ENCODE measurements around the gene ITGA7.

The ITGA7 gene

GRCh38 chr12:55715169-55715764 is 7.6 kb upstream of the ITGA7 start:
- H3K23ac ChIP-seq (ENCODE audit: low read length in 2 of 2), result no peak overlapping the region
- H2AFZ ChIP-seq (ENCODE audit: low read depth, low read length), result peak overlapping the region; percentile 3

GRCh38 chr12:55713721-55714120 is 6.0 kb upstream of the ITGA7 start:
- Histone ChIP-seq H2AFZ (ENCODE audit: low read depth, low read length) (no peak overlapping the region), H3K4me3 (ENCODE audit: insufficient read depth in 1 of 2, low read depth in 1 of 2, low read length in 2 of 2) (no peak overlapping the region), H3K4me1 (ENCODE audit: control insufficient read depth, insufficient read depth, low read depth, low read length) (peaks cover 21% of the 10 kb centered on the region), H3K79me1 (replicated peaks; ENCODE audit: low read length, poor library complexity, severe bottlenecking) (peaks cover 5% of the 10 kb centered on the region), H3K18ac (ENCODE audit: low read depth in 1 of 2, low read length in 2 of 2) (no peak overlapping the region), H2BK120ac (ENCODE audit: low read depth, low read length) (no peak overlapping the region), H3K23ac (ENCODE audit: low read length in 2 of 2) (no peak overlapping the region), H2AK5ac (ENCODE audit: low read length, severe bottlenecking) (no peak overlapping the region), H4K8ac (ENCODE audit: low read length) (no peak overlapping the region), H3K9me3 (ENCODE audit: control insufficient read depth, low read length) (no peaks in the 10 kb centered on the region), H3K27me3 (ENCODE audit: control insufficient read depth in 1 of 2, insufficient read depth in 1 of 2, low read length in 2 of 2) (peaks cover 0 to 30% of the 10 kb centered on the region in 2 experiments), H3K27ac (ENCODE audit: low read length, poor library complexity, severe bottlenecking) (no peak overlapping the region), H3K9ac (ENCODE audit: low read length) (peak overlapping the region; percentile 78), H3K4ac (ENCODE audit: low read depth in 1 of 2, low read length in 2 of 2) (no peak overlapping the region), H3K4me2 (ENCODE audit: low read length, poor library complexity, severe bottlenecking) (no peak overlapping the region), H3K14ac (ENCODE audit: low read length in 2 of 2) (no peak overlapping the region), H3K36me3 (ENCODE audit: control insufficient read depth in 1 of 2, insufficient read depth in 2 of 2, low read depth in 1 of 2, low read length in 2 of 2) (no peaks in the 10 kb centered on the region), H2BK5ac (ENCODE audit: low read depth, low read length, poor library complexity, severe bottlenecking) (no peak overlapping the region), H4K91ac (ENCODE audit: low read length) (no peak overlapping the region), H2BK15ac (ENCODE audit: low read depth, poor library complexity, severe bottlenecking) (no peak overlapping the region), H2BK12ac (ENCODE audit: low read length in 2 of 2) (no peak overlapping the region)
- no peak for DNase-seq
- 88% methylated on average over 1 of the region's 2 CpGs for WGBS

More at GRCh38 chr12:55715169-55715764, 7.6 kb upstream of the ITGA7 start:
- H3K9me3 ChIP-seq (ENCODE audit: control insufficient read depth, low read length), result no peaks in the 10 kb centered on the region
- H3K14ac ChIP-seq (ENCODE audit: low read length in 2 of 2), result no peak overlapping the region
- DNase-seq, result no peak
- peaks cover 8% of the 10 kb centered on the region for H3K79me1 ChIP-seq (replicated peaks; ENCODE audit: low read length, poor library complexity, severe bottlenecking)
- H3K4me1 ChIP-seq (ENCODE audit: control insufficient read depth, insufficient read depth, low read depth, low read length), result peaks cover 32% of the 10 kb centered on the region
- peak overlapping the region; percentile 85 for H3K4me2 ChIP-seq (ENCODE audit: low read length, poor library complexity, severe bottlenecking)
- H4K8ac ChIP-seq (ENCODE audit: low read length), result peak overlapping the region; percentile 98
- H2BK5ac ChIP-seq (ENCODE audit: low read depth, low read length, poor library complexity, severe bottlenecking), result no peak overlapping the region
- H2AK5ac ChIP-seq (ENCODE audit: low read length, severe bottlenecking), result peak overlapping the region; percentile 74
- peaks cover 0 to 18% of the 10 kb centered on the region in 2 experiments for H3K27me3 ChIP-seq (ENCODE audit: control insufficient read depth in 1 of 2, insufficient read depth in 1 of 2, low read length in 2 of 2)
- peak overlapping the region in 1 of 2 experiments; percentile 78 for H3K4me3 ChIP-seq (ENCODE audit: insufficient read depth in 1 of 2, low read depth in 1 of 2, low read length in 2 of 2)
- H3K4ac ChIP-seq (ENCODE audit: low read depth in 1 of 2, low read length in 2 of 2), result peak overlapping the region in 1 of 2 experiments; percentile 2
- H3K18ac ChIP-seq (ENCODE audit: low read depth in 1 of 2, low read length in 2 of 2), result peak overlapping the region; percentile 6 to 81
- H2BK120ac ChIP-seq (ENCODE audit: low read depth, low read length), result peak overlapping the region; percentile 6
- peak overlapping the region in 1 of 2 experiments; percentile 73 for H2BK12ac ChIP-seq (ENCODE audit: low read length in 2 of 2)
- 95% methylated on average over 6 of the region's 7 CpGs for WGBS
- peaks cover 0 to 3% of the 10 kb centered on the region in 2 experiments for H3K36me3 ChIP-seq (ENCODE audit: control insufficient read depth in 1 of 2, insufficient read depth in 2 of 2, low read depth in 1 of 2, low read length in 2 of 2)
- peak overlapping the region; percentile 92 for H3K9ac ChIP-seq (ENCODE audit: low read length)
- peak overlapping the region; percentile 98 for H3K27ac ChIP-seq (ENCODE audit: low read length, poor library complexity, severe bottlenecking)
- H2BK15ac ChIP-seq (ENCODE audit: low read depth, poor library complexity, severe bottlenecking), result no peak overlapping the region
- peak overlapping the region; percentile 25 for H4K91ac ChIP-seq (ENCODE audit: low read length)

GRCh38 chr12:55712700-55713415 is 5.2 kb upstream of the ITGA7 start:
- no peaks in the 10 kb centered on the region for H3K79me1 ChIP-seq (replicated peaks; ENCODE audit: low read length, poor library complexity, severe bottlenecking)

GRCh38 chr12:55711786-55712553 is 4.3 kb upstream of the ITGA7 start:
- H2AK5ac ChIP-seq (ENCODE audit: low read length, severe bottlenecking), result no peak overlapping the region
- no peak overlapping the region for H2BK15ac ChIP-seq (ENCODE audit: low read depth, poor library complexity, severe bottlenecking)
- no peak overlapping the region for H3K4ac ChIP-seq (ENCODE audit: low read depth in 1 of 2, low read length in 2 of 2)
- no peak overlapping the region for H2BK12ac ChIP-seq (ENCODE audit: low read length in 2 of 2)
- H2BK5ac ChIP-seq (ENCODE audit: low read depth, low read length, poor library complexity, severe bottlenecking), result no peak overlapping the region
- no peak overlapping the region for H2AFZ ChIP-seq (ENCODE audit: low read depth, low read length)
- H3K36me3 ChIP-seq (ENCODE audit: control insufficient read depth in 1 of 2, insufficient read depth in 2 of 2, low read depth in 1 of 2, low read length in 2 of 2), result no peaks in the 10 kb centered on the region
- H3K27ac ChIP-seq (ENCODE audit: low read length, poor library complexity, severe bottlenecking), result no peak overlapping the region
- peak overlapping the region; percentile 78 for H3K9ac ChIP-seq (ENCODE audit: low read length)
- H4K8ac ChIP-seq (ENCODE audit: low read length), result no peak overlapping the region
- peaks cover 0 to 45% of the 10 kb centered on the region in 2 experiments for H3K27me3 ChIP-seq (ENCODE audit: control insufficient read depth in 1 of 2, insufficient read depth in 1 of 2, low read length in 2 of 2)
- no peaks in the 10 kb centered on the region for H3K79me1 ChIP-seq (replicated peaks; ENCODE audit: low read length, poor library complexity, severe bottlenecking)
- no peak overlapping the region for H3K4me2 ChIP-seq (ENCODE audit: low read length, poor library complexity, severe bottlenecking)
- peaks cover 20% of the 10 kb centered on the region for H3K4me1 ChIP-seq (ENCODE audit: control insufficient read depth, insufficient read depth, low read depth, low read length)
- no peak overlapping the region for H3K18ac ChIP-seq (ENCODE audit: low read depth in 1 of 2, low read length in 2 of 2)
- no peak overlapping the region for H3K14ac ChIP-seq (ENCODE audit: low read length in 2 of 2)
- peak overlapping the region in 1 of 2 experiments; percentile 66 for H3K4me3 ChIP-seq (ENCODE audit: insufficient read depth in 1 of 2, low read depth in 1 of 2, low read length in 2 of 2)
- no peak for DNase-seq
- no peak overlapping the region for H3K23ac ChIP-seq (ENCODE audit: low read length in 2 of 2)
- H4K91ac ChIP-seq (ENCODE audit: low read length), result no peak overlapping the region
- 76% methylated on average over 4 of the region's 4 CpGs for WGBS
- no peak overlapping the region for H2BK120ac ChIP-seq (ENCODE audit: low read depth, low read length)
- H3K9me3 ChIP-seq (ENCODE audit: control insufficient read depth, low read length), result no peaks in the 10 kb centered on the region

More at GRCh38 chr12:55712700-55713415, 5.2 kb upstream of the ITGA7 start:
- H2BK120ac ChIP-seq (ENCODE audit: low read depth, low read length), result no peak overlapping the region
- no peak for DNase-seq
- H3K27me3 ChIP-seq (ENCODE audit: control insufficient read depth in 1 of 2, insufficient read depth in 1 of 2, low read length in 2 of 2), result peaks cover 0 to 39% of the 10 kb centered on the region in 2 experiments
- H2BK5ac ChIP-seq (ENCODE audit: low read depth, low read length, poor library complexity, severe bottlenecking), result no peak overlapping the region
- H3K9me3 ChIP-seq (ENCODE audit: control insufficient read depth, low read length), result no peaks in the 10 kb centered on the region
- no peak overlapping the region for H2BK15ac ChIP-seq (ENCODE audit: low read depth, poor library complexity, severe bottlenecking)
- WGBS, result 83% methylated on average over 1 of the region's 1 CpG
- no peak overlapping the region for H4K8ac ChIP-seq (ENCODE audit: low read length)
- no peak overlapping the region for H2AFZ ChIP-seq (ENCODE audit: low read depth, low read length)
- H3K9ac ChIP-seq (ENCODE audit: low read length), result peak overlapping the region; percentile 78
- H3K4me3 ChIP-seq (ENCODE audit: insufficient read depth in 1 of 2, low read depth in 1 of 2, low read length in 2 of 2), result peak overlapping the region in 1 of 2 experiments; percentile 66
- H3K18ac ChIP-seq (ENCODE audit: low read depth in 1 of 2, low read length in 2 of 2), result no peak overlapping the region
- H2AK5ac ChIP-seq (ENCODE audit: low read length, severe bottlenecking), result no peak overlapping the region
- no peak overlapping the region for H3K4ac ChIP-seq (ENCODE audit: low read depth in 1 of 2, low read length in 2 of 2)
- peaks cover 20% of the 10 kb centered on the region for H3K4me1 ChIP-seq (ENCODE audit: control insufficient read depth, insufficient read depth, low read depth, low read length)
- no peak overlapping the region for H4K91ac ChIP-seq (ENCODE audit: low read length)
- H3K27ac ChIP-seq (ENCODE audit: low read length, poor library complexity, severe bottlenecking), result no peak overlapping the region
- H3K14ac ChIP-seq (ENCODE audit: low read length in 2 of 2), result no peak overlapping the region
- H2BK12ac ChIP-seq (ENCODE audit: low read length in 2 of 2), result no peak overlapping the region
- no peak overlapping the region for H3K4me2 ChIP-seq (ENCODE audit: low read length, poor library complexity, severe bottlenecking)
- H3K23ac ChIP-seq (ENCODE audit: low read length in 2 of 2), result no peak overlapping the region
- H3K36me3 ChIP-seq (ENCODE audit: control insufficient read depth in 1 of 2, insufficient read depth in 2 of 2, low read depth in 1 of 2, low read length in 2 of 2), result no peaks in the 10 kb centered on the region

All from mesenchymal stem cell (in vitro differentiated cells and primary cell).